PC-9 (cell line): ENCODE data around the gene MGRN1. TPM values are rescaled to one million over a fixed set of nuclear protein-coding genes. Genes with fewer than 3 reads are reported as not detected.

Experiments used
- BruUV-seq: library from RNA; stranded (reverse); fragments of 400-500 nt; replicated peaks from 2 replicates; lab custom pipeline; 2021; lab: Mats Ljungman, UMichigan
- CTCF ChIA-PET: fragments of 300-600 bp; sonication (Branson Sonifier 250); formaldehyde crosslinking; loops from one replicate; lab custom pipeline; 2022; ENCODE audit warnings: antibody characterized with exemption; lab: Charles Lee
- POLR2A ChIA-PET: fragments of 300-600 bp; sonication (Branson Sonifier 250); formaldehyde crosslinking; loops from one replicate; lab custom pipeline; 2022; ENCODE audit warnings: antibody characterized with exemption; ENCODE audit not compliant: unreplicated experiment; lab: Charles Lee
- DNase-seq, 2 experiments: peaks; one replicate each; pipeline versions ENCODE4 v3.0.0 to v3.0.0-alpha.2; 2015 to 2022; ENCODE audit warnings: mixed read lengths in 1 of 2
- H2AFZ ChIP-seq: fragments of 200-600 bp; sonication (generic); 2 replicates; pipeline ENCODE4 v1.8.1; 2017; ENCODE audit warnings: antibody characterized with exemption
- H3F3A ChIP-seq: fragments of 200-600 bp; sonication (generic); 2 replicates; pipeline ENCODE4 v1.8.1; 2017; ENCODE audit warnings: antibody characterized with exemption, mild to moderate bottlenecking, low read depth; ENCODE audit not compliant: insufficient read depth
- H3K27ac ChIP-seq: fragments of 200-600 bp; sonication (generic); 2 replicates; pipeline ENCODE4 v1.6.1; 2016; ENCODE audit warnings: mixed run types
- H3K27me3 ChIP-seq: fragments of 200-600 bp; sonication (generic); 2 replicates; pipeline ENCODE4 v1.6.1; 2016; ENCODE audit warnings: low read depth, mixed run types; ENCODE audit not compliant: insufficient read depth
- H3K36me3 ChIP-seq: fragments of 200-600 bp; sonication (generic); 2 replicates; pipeline ENCODE4 v1.6.1; 2016; ENCODE audit warnings: low read depth, mixed run types
- H3K4me1 ChIP-seq: fragments of 200-600 bp; sonication (generic); replicated peaks from 2 replicates; pipeline ENCODE4 v1.6.1; 2016; ENCODE audit warnings: mixed run types; ENCODE audit not compliant: insufficient read depth
- H3K4me2 ChIP-seq: fragments of 200-600 bp; sonication (generic); 2 replicates; pipeline ENCODE4 v1.6.1; 2017; ENCODE audit warnings: mixed run types
- H3K4me3 ChIP-seq: fragments of 200-600 bp; sonication (generic); 2 replicates; pipeline ENCODE4 v1.6.1; 2016; ENCODE audit warnings: mixed run types
- H3K79me2 ChIP-seq: fragments of 200-600 bp; sonication (generic); 2 replicates; pipeline ENCODE4 v1.6.1; 2017; ENCODE audit warnings: low read depth, mixed run types
- H3K9me2 ChIP-seq: fragments of 200-600 bp; sonication (generic); 2 replicates; pipeline ENCODE4 v1.8.1; 2017; ENCODE audit warnings: mild to moderate bottlenecking; ENCODE audit not compliant: insufficient read depth
- H3K9me3 ChIP-seq: fragments of 200-600 bp; sonication (generic); 2 replicates; pipeline ENCODE4 v1.8.1; 2016; ENCODE audit warnings: low read depth; ENCODE audit not compliant: insufficient read depth
- H4K20me1 ChIP-seq: fragments of 200-600 bp; sonication (generic); 2 replicates; pipeline ENCODE4 v1.8.1; 2017; ENCODE audit not compliant: insufficient read depth
- EZH2 ChIP-seq: fragments of 200-600 bp; sonication (generic); IDR thresholded peaks from 2 replicates; pipeline ENCODE4 v1.8.0; 2017; ENCODE audit warnings: antibody characterized with exemption, low read depth
- intact Hi-C: fragments of 100-400 bp; cut with micrococcal nuclease; formaldehyde crosslinking; loops from one replicate; pipeline ENCODE4 v1.10.0; 2022; ENCODE audit not compliant: unreplicated experiment
- total RNA-seq: library from RNA; stranded (reverse); gene quantifications from 2 replicates; pipeline ENCODE4 v1.2.3, GENCODE V29; 2021
- TF ChIP-seq, protein P1 (sequence below): fragments of 200-600 bp; sonication (generic); conservative IDR thresholded peaks from 2 replicates; pipeline ENCODE4 v1.6.1; 2017; ENCODE audit warnings: mixed run types, antibody characterized with exemption, mild to moderate bottlenecking, moderate library complexity

Gene MGRN1
- total RNA-seq, 1 experiment from 2014 or later: 70.4 TPM

DNA sequence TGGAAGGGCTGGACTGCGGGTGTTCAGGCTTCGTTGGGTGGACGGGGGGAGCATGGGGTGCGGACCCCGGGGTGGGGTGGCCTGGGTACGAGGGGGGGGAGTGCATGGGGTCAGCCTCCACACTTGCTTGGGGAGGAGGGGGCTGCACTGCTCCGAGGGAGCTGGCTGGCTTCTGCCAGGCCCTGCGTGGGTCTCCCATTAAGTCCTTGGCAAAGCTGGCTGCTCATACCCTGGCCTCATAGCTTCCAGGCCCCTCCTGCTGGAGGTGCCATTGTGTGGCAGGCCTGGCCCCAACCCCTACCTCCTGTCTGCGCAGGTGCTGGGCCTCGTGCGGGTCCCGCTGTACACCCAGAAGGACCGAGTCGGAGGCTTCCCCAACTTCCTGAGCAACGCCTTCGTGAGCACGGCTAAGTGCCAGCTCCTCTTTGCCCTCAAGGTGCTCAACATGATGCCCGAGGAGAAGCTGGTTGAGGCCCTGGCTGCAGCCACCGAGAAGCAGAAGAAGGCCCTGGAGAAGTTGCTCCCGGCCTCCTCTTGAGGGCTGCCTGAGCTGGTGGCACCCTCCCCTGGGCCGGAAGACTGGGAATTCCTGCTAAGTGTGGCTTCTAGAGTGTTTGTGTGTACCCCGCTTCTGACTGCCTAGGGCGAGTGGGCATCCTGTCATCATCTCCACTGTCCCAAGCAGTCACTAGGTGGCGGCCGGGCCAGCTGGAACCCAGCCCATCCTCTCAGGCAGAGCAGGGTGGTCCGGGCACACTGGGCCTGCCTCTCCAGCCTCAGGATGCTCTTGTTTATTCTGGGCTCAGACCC, 70.2 kb downstream of the MGRN1 start:
- H3K9me3 ChIP-seq: no peaks in the 10 kb centered on the region
- H3K36me3 ChIP-seq: no peaks in the 10 kb centered on the region
- no peak overlapping the region for H2AFZ ChIP-seq
- H3K27ac ChIP-seq: no peak overlapping the region
- H4K20me1 ChIP-seq: peaks cover 3% of the 10 kb centered on the region; the same call in 1 of the 2 replicates
- H3K4me2 ChIP-seq: peak overlapping the region; percentile 78
- H3F3A ChIP-seq: peaks cover 4% of the 10 kb centered on the region; the same call in 1 of the 2 replicates
- ChIA-PET POLR2A (interaction anchor here (0.6 kb wide), 1 partner anchor 253 kb away, joined by 5 read pairs; no protein-coding TSS in a partner anchor), CTCF (interaction anchor here (0.6 kb wide), 1 partner anchor 385 kb away, joined by 6 read pairs; no protein-coding TSS in a partner anchor)
- peaks cover 3% of the 10 kb centered on the region; the same call in 1 of the 2 replicates for H3K79me2 ChIP-seq
- H3K4me3 ChIP-seq: peak overlapping the region; percentile 90; the same call in 1 of the 2 replicates
- peaks cover 10% of the 10 kb centered on the region; the same call in 1 of the 2 replicates for H3K4me1 ChIP-seq
- intact Hi-C loops: no loop called here
- H3K9me2 ChIP-seq: no peaks in the 10 kb centered on the region
- no peak for TF ChIP-seq EZH2
- TF ChIP-seq, protein P1, sequence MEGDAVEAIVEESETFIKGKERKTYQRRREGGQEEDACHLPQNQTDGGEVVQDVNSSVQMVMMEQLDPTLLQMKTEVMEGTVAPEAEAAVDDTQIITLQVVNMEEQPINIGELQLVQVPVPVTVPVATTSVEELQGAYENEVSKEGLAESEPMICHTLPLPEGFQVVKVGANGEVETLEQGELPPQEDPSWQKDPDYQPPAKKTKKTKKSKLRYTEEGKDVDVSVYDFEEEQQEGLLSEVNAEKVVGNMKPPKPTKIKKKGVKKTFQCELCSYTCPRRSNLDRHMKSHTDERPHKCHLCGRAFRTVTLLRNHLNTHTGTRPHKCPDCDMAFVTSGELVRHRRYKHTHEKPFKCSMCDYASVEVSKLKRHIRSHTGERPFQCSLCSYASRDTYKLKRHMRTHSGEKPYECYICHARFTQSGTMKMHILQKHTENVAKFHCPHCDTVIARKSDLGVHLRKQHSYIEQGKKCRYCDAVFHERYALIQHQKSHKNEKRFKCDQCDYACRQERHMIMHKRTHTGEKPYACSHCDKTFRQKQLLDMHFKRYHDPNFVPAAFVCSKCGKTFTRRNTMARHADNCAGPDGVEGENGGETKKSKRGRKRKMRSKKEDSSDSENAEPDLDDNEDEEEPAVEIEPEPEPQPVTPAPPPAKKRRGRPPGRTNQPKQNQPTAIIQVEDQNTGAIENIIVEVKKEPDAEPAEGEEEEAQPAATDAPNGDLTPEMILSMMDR: no peak
- no TSS peak for BruUV-seq
- no peak for DNase-seq
- no peaks in the 10 kb centered on the region for H3K27me3 ChIP-seq

DNA sequence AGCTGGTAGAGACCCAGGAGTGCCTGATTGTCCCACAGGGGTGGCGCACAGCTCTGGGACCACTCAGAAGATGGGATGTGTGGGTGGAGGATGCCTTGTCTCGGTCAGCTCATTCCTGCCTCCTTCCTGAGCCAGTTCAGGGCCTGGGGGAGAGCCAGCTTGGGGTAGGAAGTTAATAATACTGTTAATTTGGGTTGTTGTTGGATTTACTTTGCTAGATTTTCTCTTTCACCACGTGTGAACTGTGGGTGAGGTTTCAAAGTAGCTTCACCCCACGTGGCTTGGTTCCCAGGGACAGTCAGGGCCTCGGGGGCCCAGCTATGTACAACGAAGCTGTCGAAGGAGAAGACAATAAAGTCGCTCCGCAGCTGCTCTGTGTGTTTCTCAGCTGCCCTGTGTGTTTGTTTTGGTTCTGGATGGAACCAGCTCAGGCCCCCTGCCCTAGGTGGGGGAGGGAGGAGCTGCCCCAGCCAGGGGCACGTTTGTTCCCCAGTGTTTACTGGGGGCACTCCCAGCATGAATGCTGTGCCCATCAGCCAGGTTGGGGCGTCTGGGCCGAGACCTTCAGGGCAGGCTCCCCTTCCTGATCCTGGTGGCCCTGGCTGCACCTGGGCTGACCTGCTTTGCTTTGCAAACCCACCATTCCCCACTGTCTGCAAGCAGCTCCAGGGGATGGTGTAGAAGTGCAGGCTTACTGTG, 71.0 kb downstream of the MGRN1 start:
- Histone ChIP-seq H3K9me3 (no peaks in the 10 kb centered on the region), H3K27me3 (no peaks in the 10 kb centered on the region), H3K4me2 (no peak overlapping the region), H3F3A (peaks cover 5% of the 10 kb centered on the region; the same call in 1 of the 2 replicates), H3K4me3 (no peak overlapping the region), H3K36me3 (no peaks in the 10 kb centered on the region), H4K20me1 (peaks cover 3% of the 10 kb centered on the region; the same call in 1 of the 2 replicates), H2AFZ (no peak overlapping the region), H3K79me2 (peaks cover 3% of the 10 kb centered on the region; the same call in 1 of the 2 replicates), H3K27ac (no peak overlapping the region), H3K9me2 (no peaks in the 10 kb centered on the region), H3K4me1 (peaks cover 10% of the 10 kb centered on the region; the same call in 1 of the 2 replicates)
- intact Hi-C loops: no loop called here
- no peak for DNase-seq
- POLR2A ChIA-PET: no interaction called here
- no peak for TF ChIP-seq EZH2
- TF ChIP-seq, protein P1: no peak
- TSS peak; percentile 34 for BruUV-seq
- CTCF ChIA-PET: interaction anchor here (0.6 kb wide), 1 partner anchor 119 kb away, joined by 9 read pairs; no protein-coding TSS in a partner anchor

DNA sequence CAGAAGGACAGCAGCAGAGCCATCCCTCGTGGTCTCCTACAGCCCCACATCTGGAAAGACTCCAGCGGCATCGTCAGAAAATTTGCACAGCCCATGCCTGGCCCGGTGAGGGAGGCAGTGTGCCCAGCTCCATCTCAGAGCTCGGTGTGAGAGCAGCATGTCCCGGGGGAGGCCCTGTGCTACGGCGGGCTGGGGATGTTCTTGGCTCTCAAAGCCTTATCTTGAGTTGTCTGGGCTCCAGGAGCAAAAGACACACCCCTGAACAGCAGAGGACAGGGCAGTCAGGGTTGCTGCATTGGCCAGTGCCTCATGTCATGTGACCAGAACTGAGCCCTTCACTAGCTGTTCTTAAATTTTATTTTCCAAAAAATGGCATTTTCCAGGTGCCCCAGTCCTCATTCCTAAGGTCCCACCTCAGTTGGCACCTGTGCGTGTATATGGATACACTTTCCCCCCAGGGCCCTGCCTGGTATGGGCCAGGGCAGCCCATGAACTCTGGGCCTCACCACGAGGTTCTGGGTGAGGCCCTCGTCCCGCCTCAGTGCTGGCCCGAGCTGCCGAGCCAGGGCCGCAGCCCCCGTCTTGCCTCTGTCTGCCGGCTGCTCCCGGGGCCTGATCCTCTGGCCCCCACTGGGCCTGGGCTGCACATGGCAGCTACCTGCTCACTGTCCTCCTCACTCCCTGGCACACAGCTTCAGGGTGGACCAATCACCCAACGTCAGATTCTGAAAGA, 71.7 kb downstream of the MGRN1 start:
- Histone ChIP-seq H2AFZ (no peak overlapping the region), H3K27me3 (no peaks in the 10 kb centered on the region), H3K79me2 (peaks cover 3% of the 10 kb centered on the region; the same call in 1 of the 2 replicates), H4K20me1 (peaks cover 3% of the 10 kb centered on the region; the same call in 1 of the 2 replicates), H3K36me3 (no peaks in the 10 kb centered on the region), H3K4me3 (no peak overlapping the region), H3K4me1 (peaks cover 10% of the 10 kb centered on the region; the same call in 1 of the 2 replicates), H3K4me2 (no peak overlapping the region), H3K9me2 (no peaks in the 10 kb centered on the region), H3F3A (peaks cover 9% of the 10 kb centered on the region; the same call in 1 of the 2 replicates), H3K9me3 (no peaks in the 10 kb centered on the region), H3K27ac (no peak overlapping the region)
- no TSS peak for BruUV-seq
- DNase-seq: no peak
- ChIA-PET CTCF (no interaction called here), POLR2A (no interaction called here)
- TF ChIP-seq, protein P1: no peak
- no peak for TF ChIP-seq EZH2
- intact Hi-C loops: no loop called here
